Parathyroid adenoma (tissue), 2 donors: Measurements from ENCODE around the gene SUDS3.
A peak's percentile ranks its signal among the peaks of the same experiment; 100 is the strongest.
"Not testable (repeated sequence)": the region's sequence is repeated elsewhere in the genome, so short reads cannot be mapped to it uniquely, and the experiment has no call there.

Source experiments
- H2AFZ ChIP-seq: fragments of 300-600 bp; sonication (generic); one replicate; pipeline ENCODE4 v1.7.0; 2017; ENCODE audit warnings: antibody characterized with exemption, mild to moderate bottlenecking
- H3K27ac ChIP-seq: fragments of 300-600 bp; sonication (generic); one replicate; pipeline ENCODE4 v1.7.0; 2017
- H3K27me3 ChIP-seq: fragments of 300-600 bp; sonication (generic); one replicate; pipeline ENCODE4 v1.7.0; 2017; ENCODE audit warnings: low read length; ENCODE audit not compliant: control insufficient read depth, insufficient read depth
- H3K36me3 ChIP-seq: fragments of 300-600 bp; sonication (generic); one replicate; pipeline ENCODE4 v1.7.0; 2017; ENCODE audit warnings: low read length; ENCODE audit not compliant: control insufficient read depth, insufficient read depth
- H3K4me1 ChIP-seq: fragments of 300-600 bp; sonication (generic); one replicate; pipeline ENCODE4 v1.7.0; 2017; ENCODE audit warnings: control low read depth
- H3K4me2 ChIP-seq: fragments of 300-600 bp; sonication (generic); one replicate; pipeline ENCODE4 v1.7.0; 2017; ENCODE audit warnings: low read length
- H3K4me3 ChIP-seq: fragments of 300-600 bp; sonication (generic); one replicate; pipeline ENCODE4 v1.7.0; 2017; ENCODE audit warnings: low read depth, low read length
- H3K79me2 ChIP-seq: fragments of 300-600 bp; sonication (generic); one replicate; pipeline ENCODE4 v1.7.0; 2017; ENCODE audit warnings: control low read depth
- H3K9ac ChIP-seq: fragments of 300-600 bp; sonication (generic); one replicate; pipeline ENCODE4 v1.7.0; 2017; ENCODE audit warnings: mild to moderate bottlenecking
- H3K9me3 ChIP-seq: fragments of 300-600 bp; sonication (generic); one replicate; pipeline ENCODE4 v1.7.0; 2017; ENCODE audit warnings: low read length; ENCODE audit not compliant: control insufficient read depth
- TF ChIP-seq, protein P1 (sequence below): fragments of 300-600 bp; sonication (generic); IDR thresholded peaks from one replicate; pipeline ENCODE4 v1.7.0; 2017; ENCODE audit warnings: antibody characterized with exemption, mild to moderate bottlenecking
- donor health status: primary hyperparathyroidism.

Gene SUDS3

GRCh38 chr12:118398940-118399339 is 22.6 kb downstream of the SUDS3 start:
- Histone ChIP-seq H3K9me3 (no peaks in the 10 kb centered on the region), H3K27ac (no peak overlapping the region), H3K4me1 (no peaks in the 10 kb centered on the region), H3K4me3 (no peak overlapping the region), H3K4me2 (no peak overlapping the region), H3K27me3 (no peaks in the 10 kb centered on the region), H3K9ac (no peak overlapping the region), H3K36me3 (no peaks in the 10 kb centered on the region), H3K79me2 (peaks cover 2% of the 10 kb centered on the region), H2AFZ (no peak overlapping the region)
- TF ChIP-seq, protein P1, sequence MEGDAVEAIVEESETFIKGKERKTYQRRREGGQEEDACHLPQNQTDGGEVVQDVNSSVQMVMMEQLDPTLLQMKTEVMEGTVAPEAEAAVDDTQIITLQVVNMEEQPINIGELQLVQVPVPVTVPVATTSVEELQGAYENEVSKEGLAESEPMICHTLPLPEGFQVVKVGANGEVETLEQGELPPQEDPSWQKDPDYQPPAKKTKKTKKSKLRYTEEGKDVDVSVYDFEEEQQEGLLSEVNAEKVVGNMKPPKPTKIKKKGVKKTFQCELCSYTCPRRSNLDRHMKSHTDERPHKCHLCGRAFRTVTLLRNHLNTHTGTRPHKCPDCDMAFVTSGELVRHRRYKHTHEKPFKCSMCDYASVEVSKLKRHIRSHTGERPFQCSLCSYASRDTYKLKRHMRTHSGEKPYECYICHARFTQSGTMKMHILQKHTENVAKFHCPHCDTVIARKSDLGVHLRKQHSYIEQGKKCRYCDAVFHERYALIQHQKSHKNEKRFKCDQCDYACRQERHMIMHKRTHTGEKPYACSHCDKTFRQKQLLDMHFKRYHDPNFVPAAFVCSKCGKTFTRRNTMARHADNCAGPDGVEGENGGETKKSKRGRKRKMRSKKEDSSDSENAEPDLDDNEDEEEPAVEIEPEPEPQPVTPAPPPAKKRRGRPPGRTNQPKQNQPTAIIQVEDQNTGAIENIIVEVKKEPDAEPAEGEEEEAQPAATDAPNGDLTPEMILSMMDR: no peak

GRCh38 chr12:118402251-118402650 is 25.9 kb downstream of the SUDS3 start:
- Histone ChIP-seq H3K9me3 (no peaks in the 10 kb centered on the region), H2AFZ (no peak overlapping the region), H3K4me2 (no peak overlapping the region), H3K9ac (no peak overlapping the region), H3K27me3 (no peaks in the 10 kb centered on the region), H3K4me3 (no peak overlapping the region), H3K27ac (no peak overlapping the region), H3K79me2 (peaks cover 2% of the 10 kb centered on the region), H3K36me3 (no peaks in the 10 kb centered on the region), H3K4me1 (no peaks in the 10 kb centered on the region)
- TF ChIP-seq, protein P1: no peak

DNA sequence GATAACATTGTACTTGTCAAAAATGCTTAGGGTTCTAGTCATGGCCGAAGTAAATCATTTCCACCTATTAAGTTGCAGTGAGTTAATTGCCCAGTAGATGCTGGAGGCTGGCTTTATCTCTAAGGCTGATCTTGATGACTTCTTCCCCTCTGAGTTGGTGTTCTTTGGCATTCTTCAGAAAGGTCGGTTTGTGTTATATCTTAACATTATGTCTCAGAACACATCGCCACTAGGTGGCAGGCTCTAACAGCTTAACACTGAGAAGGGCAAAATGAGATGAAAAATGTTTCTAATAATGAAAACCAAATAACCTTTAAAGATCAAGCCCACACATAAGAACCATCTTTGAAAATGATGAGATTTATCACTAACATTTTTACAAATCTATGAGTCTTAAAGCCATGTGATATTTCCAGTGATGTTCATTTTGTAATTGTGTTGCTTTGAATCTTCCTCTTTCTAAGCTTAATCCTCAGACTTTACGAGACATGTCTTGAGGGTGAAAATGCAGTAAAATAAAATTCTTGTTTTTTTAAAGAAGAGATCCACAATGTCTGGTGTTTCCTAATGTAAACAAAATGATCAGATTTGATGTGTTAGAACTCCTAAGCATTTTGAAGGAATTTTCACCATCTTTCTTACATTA is 28.6 kb downstream of the SUDS3 start:
- H3K27ac ChIP-seq: no peak overlapping the region
- H3K36me3 ChIP-seq: no peaks in the 10 kb centered on the region
- TF ChIP-seq, protein P1: peak; percentile 69

GRCh38 chr12:118408241-118408640 is 31.9 kb downstream of the SUDS3 start:
- H3K27ac ChIP-seq, H3K9me3 ChIP-seq, H3K9ac ChIP-seq, H3K4me3 ChIP-seq, H3K36me3 ChIP-seq, H3K4me1 ChIP-seq, H2AFZ ChIP-seq, H3K4me2 ChIP-seq, H3K79me2 ChIP-seq, H3K27me3 ChIP-seq: not testable (repeated sequence)

More for the DNA sequence above, 28.6 kb downstream of the SUDS3 start:
- no peak overlapping the region for H2AFZ ChIP-seq
- H3K4me3 ChIP-seq: no peak overlapping the region
- H3K4me1 ChIP-seq: no peaks in the 10 kb centered on the region
- H3K4me2 ChIP-seq: no peak overlapping the region
- H3K9ac ChIP-seq: no peak overlapping the region
- no peaks in the 10 kb centered on the region for H3K9me3 ChIP-seq
- H3K79me2 ChIP-seq: no peaks in the 10 kb centered on the region
- no peaks in the 10 kb centered on the region for H3K27me3 ChIP-seq

GRCh38 chr12:118409834-118410233 is 33.5 kb downstream of the SUDS3 start:
- H3K4me2 ChIP-seq: no peak overlapping the region
- H3K27me3 ChIP-seq: no peaks in the 10 kb centered on the region
- H2AFZ ChIP-seq: no peak overlapping the region
- no peak overlapping the region for H3K27ac ChIP-seq
- H3K4me1 ChIP-seq: no peaks in the 10 kb centered on the region
- H3K9ac ChIP-seq: no peak overlapping the region
- H3K4me3 ChIP-seq: no peak overlapping the region
- TF ChIP-seq, protein P1: no peak
- no peaks in the 10 kb centered on the region for H3K36me3 ChIP-seq
- H3K79me2 ChIP-seq: no peaks in the 10 kb centered on the region
- H3K9me3 ChIP-seq: no peaks in the 10 kb centered on the region
